WTC11 (cell line): ENCODE data around the gene AGA.

Source experiments
- GABPB1 ChIP-seq: sonication (generic); formaldehyde crosslinking; IDR thresholded peaks from 2 replicates; pipeline ENCODE4 v1.8.1; 2023; ENCODE audit warnings: mild to moderate bottlenecking, missing genetic modification reagents
- NFYB ChIP-seq: sonication (generic); formaldehyde crosslinking; conservative IDR thresholded peaks from 2 replicates; pipeline ENCODE4 v1.8.0; 2022; ENCODE audit warnings: low read depth, missing genetic modification reagents
- NR2C2 ChIP-seq: sonication (generic); formaldehyde crosslinking; IDR thresholded peaks from 2 replicates; pipeline ENCODE4 v1.8.0; 2022; ENCODE audit warnings: mild to moderate bottlenecking, missing genetic modification reagents
- SMAD4 ChIP-seq: sonication (generic); formaldehyde crosslinking; IDR thresholded peaks from 2 replicates; pipeline ENCODE4 v1.8.0; 2022; ENCODE audit warnings: mild to moderate bottlenecking, missing genetic modification reagents
- TCF7 ChIP-seq: sonication (generic); formaldehyde crosslinking; IDR thresholded peaks from 2 replicates; pipeline ENCODE4 v1.8.0; 2022; ENCODE audit warnings: mild to moderate bottlenecking, low read depth, missing genetic modification reagents, moderate library complexity
- ZNF219 ChIP-seq: sonication (generic); formaldehyde crosslinking; IDR thresholded peaks from 2 replicates; pipeline ENCODE4 v1.8.0; 2023; ENCODE audit warnings: missing genetic modification reagents, mild to moderate bottlenecking, borderline replicate concordance
- ZNF263 ChIP-seq: sonication (generic); formaldehyde crosslinking; IDR thresholded peaks from 2 replicates; pipeline ENCODE4 v1.8.1; 2022; ENCODE audit warnings: low read depth, mild to moderate bottlenecking, moderate library complexity, missing genetic modification reagents
- ZNF423 ChIP-seq: fragments of 250-450 bp; sonication (Bioruptor Pico); IDR thresholded peaks from 2 replicates; pipeline ENCODE4 v2.1.2; 2022; ENCODE audit warnings: mild to moderate bottlenecking, moderate library complexity
- TF ChIP-seq, protein P1 (sequence below): fragments of 200-600 bp; IDR thresholded peaks from 2 replicates; pipeline ENCODE4 v1.8.0; 2022; ENCODE audit warnings: antibody characterized with exemption
- TF ChIP-seq, protein P2 (sequence below): sonication (generic); formaldehyde crosslinking; IDR thresholded peaks from 2 replicates; pipeline ENCODE4 v1.8.0; 2022; ENCODE audit warnings: mild to moderate bottlenecking, missing genetic modification reagents

GRCh38 chr4:177453116-177453515, 10.9 kb upstream of the AGA start:
- TF ChIP-seq GABPB1 (no peak), ZNF263 (no peak), NFYB (CRISPR knock-in tag) (no peak), ZNF219 (CRISPR knock-in tag) (no peak), ZNF423 (CRISPR knock-in tag) (no peak), SMAD4 (CRISPR knock-in tag) (no peak), NR2C2 (CRISPR knock-in tag) (no peak), TCF7 (CRISPR knock-in tag) (no peak)
- TF ChIP-seq, protein P1, sequence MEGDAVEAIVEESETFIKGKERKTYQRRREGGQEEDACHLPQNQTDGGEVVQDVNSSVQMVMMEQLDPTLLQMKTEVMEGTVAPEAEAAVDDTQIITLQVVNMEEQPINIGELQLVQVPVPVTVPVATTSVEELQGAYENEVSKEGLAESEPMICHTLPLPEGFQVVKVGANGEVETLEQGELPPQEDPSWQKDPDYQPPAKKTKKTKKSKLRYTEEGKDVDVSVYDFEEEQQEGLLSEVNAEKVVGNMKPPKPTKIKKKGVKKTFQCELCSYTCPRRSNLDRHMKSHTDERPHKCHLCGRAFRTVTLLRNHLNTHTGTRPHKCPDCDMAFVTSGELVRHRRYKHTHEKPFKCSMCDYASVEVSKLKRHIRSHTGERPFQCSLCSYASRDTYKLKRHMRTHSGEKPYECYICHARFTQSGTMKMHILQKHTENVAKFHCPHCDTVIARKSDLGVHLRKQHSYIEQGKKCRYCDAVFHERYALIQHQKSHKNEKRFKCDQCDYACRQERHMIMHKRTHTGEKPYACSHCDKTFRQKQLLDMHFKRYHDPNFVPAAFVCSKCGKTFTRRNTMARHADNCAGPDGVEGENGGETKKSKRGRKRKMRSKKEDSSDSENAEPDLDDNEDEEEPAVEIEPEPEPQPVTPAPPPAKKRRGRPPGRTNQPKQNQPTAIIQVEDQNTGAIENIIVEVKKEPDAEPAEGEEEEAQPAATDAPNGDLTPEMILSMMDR: no peak
- TF ChIP-seq, protein P2, sequence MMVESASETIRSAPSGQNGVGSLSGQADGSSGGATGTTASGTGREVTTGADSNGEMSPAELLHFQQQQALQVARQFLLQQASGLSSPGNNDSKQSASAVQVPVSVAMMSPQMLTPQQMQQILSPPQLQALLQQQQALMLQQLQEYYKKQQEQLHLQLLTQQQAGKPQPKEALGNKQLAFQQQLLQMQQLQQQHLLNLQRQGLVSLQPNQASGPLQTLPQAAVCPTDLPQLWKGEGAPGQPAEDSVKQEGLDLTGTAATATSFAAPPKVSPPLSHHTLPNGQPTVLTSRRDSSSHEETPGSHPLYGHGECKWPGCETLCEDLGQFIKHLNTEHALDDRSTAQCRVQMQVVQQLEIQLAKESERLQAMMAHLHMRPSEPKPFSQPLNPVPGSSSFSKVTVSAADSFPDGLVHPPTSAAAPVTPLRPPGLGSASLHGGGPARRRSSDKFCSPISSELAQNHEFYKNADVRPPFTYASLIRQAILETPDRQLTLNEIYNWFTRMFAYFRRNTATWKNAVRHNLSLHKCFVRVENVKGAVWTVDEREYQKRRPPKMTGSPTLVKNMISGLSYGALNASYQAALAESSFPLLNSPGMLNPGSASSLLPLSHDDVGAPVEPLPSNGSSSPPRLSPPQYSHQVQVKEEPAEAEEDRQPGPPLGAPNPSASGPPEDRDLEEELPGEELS: no peak
